AG04450 (cell line): ENCODE measurements around the gene SERPINB5. TPM values are rescaled to one million over a fixed set of nuclear protein-coding genes. Genes with fewer than 3 reads are reported as not detected.

Source experiments
- CTCF ChIA-PET: fragments of 300-600, 350-600 bp; formaldehyde crosslinking; extraction: SDS; loops from one replicate; lab custom pipeline; 2022; ENCODE audit warnings: antibody characterized with exemption, inconsistent platforms; lab: Charles Lee
- POLR2A ChIA-PET: fragments of 350-600 bp; formaldehyde crosslinking; extraction: SDS; loops from one replicate; lab custom pipeline; 2021; ENCODE audit warnings: antibody characterized with exemption, inconsistent platforms; lab: Yijun Ruan, JAX
- DNase-seq: peaks from one replicate; pipeline ENCODE4 v3.0.0-alpha.2; 2011; ENCODE audit warnings: low read depth, low spot score
- H3K27ac ChIP-seq: one replicate; pipeline ENCODE4 v1.5.1; 2012; ENCODE audit warnings: low read depth, low read length, control low read depth
- H3K27me3 ChIP-seq: one replicate; pipeline ENCODE4 v1.6.0; 2012; ENCODE audit warnings: low read length; ENCODE audit not compliant: control insufficient read depth, insufficient read depth
- H3K4me3 ChIP-seq: 2 replicates; pipeline ENCODE4 v1.5.1; 2011; ENCODE audit warnings: mild to moderate bottlenecking, low read depth, low read length, control low read depth
- H3K9me3 ChIP-seq: 2 replicates; pipeline ENCODE4 v1.5.1; 2012; ENCODE audit warnings: low read length; ENCODE audit not compliant: control insufficient read depth, insufficient read depth
- CTCF ChIP-seq: IDR thresholded peaks from 2 replicates; pipeline ENCODE4 v1.5.1; 2011; ENCODE audit warnings: low read depth, low read length, control low read depth, inconsistent platforms
- polyA plus RNA-seq: library from polyadenylated mRNA; depleted of rRNA; stranded (reverse); fragments of >200 nt; gene quantifications from 2 replicates; pipeline ENCODE4 v1.2.3, GENCODE V29; 2011

SERPINB5 gene
- polyA plus RNA-seq, 1 experiment: not detected

- TF ChIP-seq CTCF: no peak
- Histone ChIP-seq H3K27ac (no peak overlapping the region), H3K27me3 (peaks cover 3% of the 10 kb centered on the region), H3K4me3 (no peak overlapping the region), H3K9me3 (no peaks in the 10 kb centered on the region)
- ChIA-PET CTCF (interaction anchor here (1.0 kb wide), 1 partner anchor 320 kb away, joined by 4 read pairs; no protein-coding TSS in a partner anchor), POLR2A (no interaction called here)
- no peak for DNase-seq
Observed at GRCh38 chr18:63523660-63524059, 46.9 kb downstream of the SERPINB5 start.

- Histone ChIP-seq H3K27me3 (no peaks in the 10 kb centered on the region), H3K9me3 (no peaks in the 10 kb centered on the region), H3K27ac (no peak overlapping the region), H3K4me3 (no peak overlapping the region)
- TF ChIP-seq CTCF: no peak
- POLR2A ChIA-PET: no interaction called here
- DNase-seq: no peak
- CTCF ChIA-PET: interaction anchor here (1.3 to 3.1 kb wide), 4 partner anchors 9 to 321 kb away, joined by 4 to 16 read pairs (median 12); no protein-coding TSS in a partner anchor
Observed at GRCh38 chr18:63527251-63527650, 50.5 kb downstream of the SERPINB5 start.

- Histone ChIP-seq H3K27me3 (no peaks in the 10 kb centered on the region), H3K9me3 (no peaks in the 10 kb centered on the region), H3K4me3 (no peak overlapping the region), H3K27ac (no peak overlapping the region)
- POLR2A ChIA-PET: no interaction called here
- DNase-seq: no peak
- TF ChIP-seq CTCF: no peak
- CTCF ChIA-PET: interaction anchor here (0.7 to 2.4 kb wide), 4 partner anchors 11 to 49 kb away, joined by 3 to 11 read pairs (median 5); no protein-coding TSS in a partner anchor
Observed at GRCh38 chr18:63528863-63529492, 52.2 kb downstream of the SERPINB5 start.

- Histone ChIP-seq H3K9me3 (no peaks in the 10 kb centered on the region), H3K4me3 (no peak overlapping the region), H3K27ac (no peak overlapping the region), H3K27me3 (peaks cover 3% of the 10 kb centered on the region)
- ChIA-PET POLR2A (no interaction called here), CTCF (no interaction called here)
- no peak for DNase-seq
- TF ChIP-seq CTCF: no peak
Observed at GRCh38 chr18:63532471-63532870, 55.7 kb downstream of the SERPINB5 start.

- no peak for DNase-seq
- TF ChIP-seq CTCF: no peak
- Histone ChIP-seq H3K27me3 (peaks cover 3% of the 10 kb centered on the region), H3K9me3 (no peaks in the 10 kb centered on the region), H3K4me3 (no peak overlapping the region), H3K27ac (no peak overlapping the region)
- ChIA-PET CTCF (interaction anchor here (1.6 kb wide), 1 partner anchor 18 kb away, joined by 5 read pairs; no protein-coding TSS in a partner anchor), POLR2A (no interaction called here)
Observed at GRCh38 chr18:63534615-63535014, 57.9 kb downstream of the SERPINB5 start.
